Sigmoid colon (tissue), 7 donors: ENCODE results near the gene CNKSR3. TPM values are rescaled to one million over a fixed set of nuclear protein-coding genes. Genes with fewer than 3 reads are reported as not detected.
A peak's percentile ranks its signal among the peaks of the same experiment; 100 is the strongest.

Experiments
- DNase-seq: peaks from one replicate; pipeline ENCODE4 v3.0.0-alpha.2; 2019
- H3K27ac ChIP-seq, 4 donors: fragments of 200-600 bp; sonication (generic); one replicate each; pipeline ENCODE4 v1.5.1; 2016 to 2019; ENCODE audit warnings: mild to moderate bottlenecking in 1 of 4
- H3K27me3 ChIP-seq, 3 donors: fragments of 200-600 bp; sonication (generic); one replicate each; pipeline ENCODE4 v1.5.1; 2019; ENCODE audit warnings: mild to moderate bottlenecking in 1 of 3
- H3K36me3 ChIP-seq, 4 donors: fragments of 200-600 bp; sonication (generic); one replicate each; pipeline ENCODE4 v1.5.1; 2016 to 2019
- H3K4me1 ChIP-seq, 4 donors: fragments of 200-600 bp; sonication (generic); one replicate each; pipeline ENCODE4 v1.5.1; 2017 to 2019
- H3K4me3 ChIP-seq, 4 donors: fragments of 200-600 bp; sonication (generic); one replicate each; pipeline ENCODE4 v1.5.1; 2017 to 2019; ENCODE audit warnings: mild to moderate bottlenecking in 2 of 4, moderate library complexity in 1 of 4
- H3K9me3 ChIP-seq, 4 donors: fragments of 200-600 bp in 3 of 4; sonication (generic) in 3 of 4; one replicate each; pipeline versions ENCODE4 v1.5.1 to v1.6.1; 2013 to 2019
- CTCF ChIP-seq, 4 experiments: fragments of 450-650 bp in 3 of 4; fragments of 200-600 bp in 1 of 4; IDR thresholded peaks; one replicate each; pipeline ENCODE4 v1.5.1; 2016 to 2019; ENCODE audit warnings: antibody characterized with exemption in 4 of 4, mild to moderate bottlenecking in 3 of 4, moderate library complexity in 2 of 4
- EP300 ChIP-seq, 4 donors: sonication (generic); formaldehyde crosslinking; IDR thresholded peaks; one replicate each; pipeline ENCODE4 v1.6.1; 2017; ENCODE audit warnings: antibody characterized with exemption in 4 of 4
- POLR2A ChIP-seq, 2 donors: fragments of 450-650 bp; IDR thresholded peaks; one replicate each; pipeline ENCODE4 v1.6.1; 2016; ENCODE audit warnings: antibody characterized with exemption in 2 of 2, mild to moderate bottlenecking in 2 of 2, moderate library complexity in 2 of 2
- POLR2AphosphoS5 ChIP-seq, 4 donors: sonication (generic); formaldehyde crosslinking; IDR thresholded peaks; one replicate each; pipeline ENCODE4 v1.6.1; 2017; ENCODE audit warnings: antibody characterized with exemption in 4 of 4
- WGBS, 2 donors: extraction: QIAGEN DNeasy Blood & Tissue Kit; methylation state at CpG; one replicate each; pipeline ENCODE4 v1.1.7; 2013; 5-methylcytosine and 5-hydroxymethylcytosine counted together
- intact Hi-C: fragments of 100-400 bp; cut with DNase I; formaldehyde crosslinking; loops from one replicate; pipeline ENCODE4 v1.15.1; 2023
- polyA plus RNA-seq, 3 donors: library from polyadenylated mRNA; stranded (reverse); fragments of 200-250 nt; gene quantifications; one replicate each; pipeline ENCODE4 v1.2.3, GENCODE V29; 2013
- total RNA-seq, 4 donors: library from RNA; depleted of rRNA; stranded (reverse); fragments of >200 nt; gene quantifications; one replicate each; pipeline ENCODE4 v1.1.0, GENCODE V29; 2016
- donor health status: healthy with polysubstance abuse.
- donor health status: Bipolar disorder and iron deficiency.
- donor health status: healthy.

CNKSR3 gene
- total and polyA plus RNA-seq, 7 donors = 6.0 to 17.4 (median 15.3) TPM

GRCh38 chr6:154537511-154538325 lies 27.2 kb upstream of the CNKSR3 start:
- TF ChIP-seq CTCF (IDR thresholded peaks at IDR 0.05) (no peak), POLR2AphosphoS5 (IDR thresholded peaks at IDR 0.05) (no peak), EP300 (IDR thresholded peaks at IDR 0.05) (no peak), POLR2A (IDR thresholded peaks at IDR 0.05) (no peak)
- H3K9me3 ChIP-seq = no peaks in the 10 kb centered on the region
- DNase-seq = no peak
- H3K27ac ChIP-seq = peak overlapping the region in 2 of 4 donors; percentile 17 to 59
- no peak overlapping the region for H3K4me3 ChIP-seq
- intact Hi-C loops = loop anchor here (10.0 kb wide), 1 partner anchor 253 kb away; no protein-coding TSS in a partner anchor
- no peaks in the 10 kb centered on the region for H3K36me3 ChIP-seq
- H3K4me1 ChIP-seq = peaks cover 0 to 31% (median 14%) of the 10 kb centered on the region in 4 donors
- WGBS, 2 donors = 21 to 66% methylated on average over 13 of the region's 13 CpGs
- no peaks in the 10 kb centered on the region for H3K27me3 ChIP-seq

GRCh38 chr6:154536999-154537398 lies 26.5 kb upstream of the CNKSR3 start:
- Histone ChIP-seq H3K27ac (no peak overlapping the region), H3K36me3 (no peaks in the 10 kb centered on the region), H3K27me3 (no peaks in the 10 kb centered on the region), H3K4me1 (peaks cover 0 to 31% (median 14%) of the 10 kb centered on the region in 4 donors), H3K9me3 (no peaks in the 10 kb centered on the region), H3K4me3 (no peak overlapping the region)
- intact Hi-C loops = loop anchor here (10.0 kb wide), 1 partner anchor 252 kb away; no protein-coding TSS in a partner anchor
- WGBS, 2 donors = 72 to 87% methylated on average over 3 of the region's 3 CpGs
- TF ChIP-seq POLR2AphosphoS5 (IDR thresholded peaks at IDR 0.05) = no peak
- DNase-seq = no peak

GRCh38 chr6:154536255-154536654 lies 25.8 kb upstream of the CNKSR3 start:
- Histone ChIP-seq H3K36me3 (no peaks in the 10 kb centered on the region), H3K4me3 (no peak overlapping the region), H3K27me3 (no peaks in the 10 kb centered on the region), H3K27ac (no peak overlapping the region), H3K4me1 (peaks cover 0 to 31% (median 14%) of the 10 kb centered on the region in 4 donors), H3K9me3 (no peaks in the 10 kb centered on the region)
- DNase-seq = no peak
- intact Hi-C loops = loop anchor here (10.0 kb wide), 1 partner anchor 251 kb away; no protein-coding TSS in a partner anchor
- WGBS, 2 donors = 92% methylated on average over 7 of the region's 7 CpGs
- TF ChIP-seq POLR2A (IDR thresholded peaks at IDR 0.05) = no peak
- no peak for TF ChIP-seq POLR2AphosphoS5 (IDR thresholded peaks at IDR 0.05)
- no peak for TF ChIP-seq CTCF (IDR thresholded peaks at IDR 0.05)
- TF ChIP-seq EP300 (IDR thresholded peaks at IDR 0.05) = no peak

- Histone ChIP-seq H3K27me3 (no peaks in the 10 kb centered on the region), H3K36me3 (no peaks in the 10 kb centered on the region), H3K4me1 (peaks cover 0 to 31% (median 14%) of the 10 kb centered on the region in 4 donors), H3K27ac (no peak overlapping the region), H3K9me3 (no peaks in the 10 kb centered on the region), H3K4me3 (no peak overlapping the region)
- no peak for DNase-seq
- WGBS, 2 donors = 84 to 92% methylated on average over 2 of the region's 2 CpGs
- intact Hi-C loops = loop anchor here (10.0 kb wide), 1 partner anchor 251 kb away; no protein-coding TSS in a partner anchor
- TF ChIP-seq EP300 (IDR thresholded peaks at IDR 0.05) = no peak
- TF ChIP-seq POLR2A (IDR thresholded peaks at IDR 0.05) = no peak
- no peak for TF ChIP-seq CTCF (IDR thresholded peaks at IDR 0.05)
- TF ChIP-seq POLR2AphosphoS5 (IDR thresholded peaks at IDR 0.05) = no peak
Observed at GRCh38 chr6:154535851-154536250, 25.4 kb upstream of the CNKSR3 start.

GRCh38 chr6:154535147-154535546 lies 24.7 kb upstream of the CNKSR3 start:
- WGBS, 2 donors = 88 to 93% methylated on average over 3 of the region's 3 CpGs
- no peak for DNase-seq
- TF ChIP-seq POLR2AphosphoS5 (IDR thresholded peaks at IDR 0.05) = no peak
- TF ChIP-seq EP300 (IDR thresholded peaks at IDR 0.05) = no peak
- no peak for TF ChIP-seq CTCF (IDR thresholded peaks at IDR 0.05)
- TF ChIP-seq POLR2A (IDR thresholded peaks at IDR 0.05) = no peak
- intact Hi-C loops = loop anchor here (10.0 kb wide), 1 partner anchor 250 kb away; no protein-coding TSS in a partner anchor
- no peaks in the 10 kb centered on the region for H3K9me3 ChIP-seq
- no peak overlapping the region for H3K4me3 ChIP-seq
- H3K4me1 ChIP-seq = peaks cover 0 to 31% (median 14%) of the 10 kb centered on the region in 4 donors
- no peaks in the 10 kb centered on the region for H3K27me3 ChIP-seq
- H3K27ac ChIP-seq = no peak overlapping the region
- H3K36me3 ChIP-seq = no peaks in the 10 kb centered on the region
